Skin of body (tissue), 2 donors: Measurements from ENCODE around the gene MAP4. TPM values are rescaled to one million over a fixed set of nuclear protein-coding genes. Genes with fewer than 3 reads are reported as not detected.
A peak's percentile ranks its signal among the peaks of the same experiment; 100 is the strongest.
"Not testable (repeated sequence)": the region's sequence is repeated elsewhere in the genome, so short reads cannot be mapped to it uniquely, and the experiment has no call there.

Experiments
- DNase-seq: peaks from one replicate; lab custom pipeline; 2025; lab: John Stamatoyannopoulos, UW
- total RNA-seq: library from RNA; depleted of rRNA; stranded (reverse); fragments of >200 nt; gene quantifications from one replicate; pipeline ENCODE4 v1.2.3, GENCODE V29; 2014

Gene MAP4
- total RNA-seq, 1 donor from 2014 or later, result 88.6 TPM

DNA sequence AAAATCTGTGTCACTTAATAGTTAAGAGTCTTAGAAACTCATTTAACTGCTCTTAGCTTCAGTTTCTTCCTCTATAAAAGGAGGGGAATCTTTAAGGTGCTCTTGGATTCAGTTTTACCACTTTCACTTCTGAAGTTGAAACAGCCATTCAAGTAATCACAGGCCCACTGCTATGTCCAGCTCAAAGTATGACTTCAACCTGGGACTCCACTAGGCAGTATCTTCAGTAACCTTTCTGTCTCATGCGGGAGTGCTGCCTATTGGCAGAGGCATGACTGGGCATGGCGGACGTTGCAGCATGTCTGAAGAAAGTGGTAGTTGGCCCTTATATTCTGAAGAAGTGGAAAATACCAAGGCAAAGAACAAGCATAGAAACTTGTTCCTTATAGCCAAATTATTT lies 121.0 kb downstream of the MAP4 start:
- no peak for DNase-seq

DNA sequence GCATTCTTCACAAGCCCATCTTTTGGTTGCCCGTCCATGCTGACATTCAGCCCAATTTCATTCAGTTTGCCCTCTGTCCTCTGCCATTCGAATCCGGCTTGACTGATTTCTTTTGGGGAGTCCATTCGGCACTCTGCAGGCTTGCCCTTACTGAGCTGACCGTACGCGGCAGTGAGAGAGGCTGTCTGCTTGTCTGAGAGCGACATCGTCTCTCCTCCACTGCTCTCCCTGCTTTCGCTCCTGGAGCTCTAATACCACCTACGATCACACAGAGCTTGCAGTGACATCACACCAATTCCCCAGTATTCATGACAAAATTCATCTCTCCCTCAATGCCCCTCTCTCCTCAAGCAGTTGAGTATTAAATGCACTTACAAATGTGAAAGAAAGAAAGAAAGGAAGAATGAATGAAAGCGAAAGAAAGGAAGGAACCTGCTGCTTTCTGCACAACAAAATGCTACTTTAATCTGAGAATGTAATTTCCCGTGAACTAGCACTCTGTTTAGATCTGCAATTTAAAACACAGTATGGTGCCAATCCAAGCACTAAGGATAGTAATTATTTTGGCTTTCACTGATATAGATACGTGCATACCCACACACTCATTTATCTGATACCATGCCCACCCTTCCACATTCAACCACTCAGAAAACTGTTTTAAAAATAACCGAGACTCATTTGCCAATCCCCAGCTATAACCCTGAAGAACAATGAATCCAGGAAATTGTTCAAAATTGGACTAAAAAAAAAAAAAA lies 123.8 kb downstream of the MAP4 start:
- DNase-seq, result no peak

GRCh38 chr3:47891613-47892005 lies 124.6 kb downstream of the MAP4 start:
- DNase-seq, result no peak

DNA sequence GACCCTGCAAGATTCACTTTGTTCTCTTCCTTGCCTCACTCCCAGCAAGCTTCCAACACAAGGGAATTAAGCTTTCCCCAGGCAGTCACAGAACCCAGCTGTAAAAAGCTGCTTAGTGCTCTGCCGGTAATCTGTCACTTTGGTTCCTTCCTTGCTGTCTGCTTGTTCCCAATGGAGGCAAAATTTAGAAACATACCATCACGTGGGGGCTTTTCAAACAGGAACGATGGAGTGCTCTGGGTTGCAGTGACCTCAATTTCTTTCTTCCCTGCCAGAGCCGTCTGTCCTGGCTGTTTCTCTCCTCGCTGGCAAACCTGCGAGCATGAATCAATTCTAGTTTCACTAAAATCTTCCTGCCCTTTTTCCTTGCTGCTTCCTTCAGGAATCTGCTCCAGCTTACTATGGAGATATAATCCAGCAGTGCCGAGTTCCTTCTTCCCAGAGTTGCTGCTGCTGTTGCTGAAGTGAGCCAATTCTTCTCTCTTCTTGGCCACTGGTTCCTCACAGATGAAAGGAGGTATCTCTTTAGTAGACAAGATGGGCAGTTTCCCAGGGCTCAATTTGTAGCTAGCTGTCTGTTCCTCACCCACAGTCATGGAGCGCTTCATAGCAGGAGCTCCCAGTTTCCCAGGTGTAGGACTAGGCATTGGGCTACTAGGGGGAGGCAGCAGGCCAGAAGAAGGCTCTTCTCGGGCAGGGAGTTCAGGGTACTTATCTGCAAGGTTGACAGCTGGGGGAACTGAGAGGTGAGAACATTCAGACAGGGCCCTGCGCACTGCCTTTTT lies 125.2 kb downstream of the MAP4 start:
- peak; percentile 22 for DNase-seq

DNA sequence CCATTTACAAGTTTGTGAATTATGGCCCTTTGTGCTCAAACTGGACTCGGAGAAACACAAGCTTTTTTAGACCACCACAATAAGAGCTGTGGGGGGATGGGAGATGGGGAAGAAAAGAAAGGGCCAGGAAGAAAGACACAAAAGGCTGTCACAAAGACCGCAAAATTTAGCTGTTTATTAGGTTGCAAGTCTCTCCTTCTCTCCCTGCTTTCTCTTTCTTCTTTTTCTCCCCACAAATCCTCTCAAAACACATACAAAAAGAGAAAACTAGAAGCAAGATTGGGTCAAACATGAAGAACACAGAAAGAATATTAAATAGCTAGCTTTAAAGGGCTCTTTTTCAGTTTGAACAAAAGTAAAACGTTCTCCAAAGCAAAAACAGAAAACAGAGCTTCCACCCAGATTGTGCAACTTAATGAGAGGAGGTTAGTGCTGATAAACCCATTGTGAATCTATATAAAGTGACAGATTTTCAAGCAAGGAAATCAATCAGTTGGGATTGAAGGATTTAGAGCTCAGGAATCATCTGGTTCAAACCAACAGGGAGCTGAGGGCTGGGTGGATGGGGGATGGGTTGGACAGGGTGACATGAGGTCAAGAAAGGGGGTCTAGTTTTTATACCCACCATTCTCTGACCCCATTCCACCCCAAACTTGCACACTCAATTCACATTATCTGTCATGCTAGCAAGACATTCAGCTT lies 125.9 kb downstream of the MAP4 start:
- DNase-seq, result no peak

DNA sequence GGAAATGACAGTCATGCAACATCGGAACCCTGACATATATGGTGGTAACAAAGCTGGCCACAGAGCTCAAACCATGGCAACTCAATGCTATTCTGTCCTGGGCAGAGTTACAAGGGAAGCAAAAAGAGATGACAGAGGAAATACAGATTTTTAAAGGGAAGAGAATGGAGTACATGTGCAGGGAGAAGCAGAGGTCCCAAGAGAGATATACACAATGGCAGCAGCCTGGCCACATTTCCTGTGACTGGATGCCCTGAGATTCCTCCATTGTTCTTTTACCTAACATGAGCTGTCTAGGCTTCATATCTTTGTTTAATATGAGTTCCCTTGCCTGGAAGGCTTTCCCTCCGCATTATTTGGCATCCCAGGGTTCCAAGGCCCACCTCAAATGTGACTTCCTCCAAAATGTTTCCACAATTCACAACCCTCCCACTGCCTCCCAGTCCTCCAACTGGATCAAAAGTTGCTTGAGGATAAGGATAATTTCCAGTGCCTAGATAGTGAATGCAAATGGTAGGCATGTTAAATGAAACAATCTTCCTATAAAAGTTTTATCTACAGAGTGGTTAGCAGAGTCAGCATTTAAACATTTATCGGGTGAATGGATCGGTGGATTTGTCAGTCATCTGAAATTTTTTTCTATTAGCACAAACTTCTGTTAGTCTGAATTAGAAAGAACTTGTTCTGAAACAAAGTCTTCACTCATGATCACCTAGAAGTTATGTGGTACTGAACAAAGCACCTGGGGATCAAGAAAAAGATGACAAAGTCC lies 127.0 kb downstream of the MAP4 start:
- no peak for DNase-seq

DNA sequence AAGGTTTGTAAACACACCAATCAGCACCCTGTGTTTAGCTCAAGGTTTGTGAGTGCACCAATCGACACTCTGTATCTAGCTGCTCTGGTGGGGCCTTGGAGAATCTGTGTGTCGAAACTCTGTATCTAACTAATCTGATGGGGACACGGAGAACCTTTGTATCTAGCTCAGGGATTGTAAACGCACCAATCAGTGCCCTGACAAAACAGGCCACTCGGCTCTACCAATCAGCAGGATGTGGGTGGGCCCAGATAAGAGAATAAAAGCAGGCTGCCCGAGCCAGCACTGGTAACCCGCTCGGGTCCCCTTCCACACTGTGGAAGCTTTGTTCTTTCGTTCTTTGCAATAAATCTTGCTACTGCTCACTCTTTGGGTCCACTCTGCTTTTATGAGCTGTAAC lies 128.2 kb downstream of the MAP4 start:
- not testable (repeated sequence) for DNase-seq

GRCh38 chr3:47885168-47885567 lies 131.0 kb downstream of the MAP4 start:
- no peak for DNase-seq

DNA sequence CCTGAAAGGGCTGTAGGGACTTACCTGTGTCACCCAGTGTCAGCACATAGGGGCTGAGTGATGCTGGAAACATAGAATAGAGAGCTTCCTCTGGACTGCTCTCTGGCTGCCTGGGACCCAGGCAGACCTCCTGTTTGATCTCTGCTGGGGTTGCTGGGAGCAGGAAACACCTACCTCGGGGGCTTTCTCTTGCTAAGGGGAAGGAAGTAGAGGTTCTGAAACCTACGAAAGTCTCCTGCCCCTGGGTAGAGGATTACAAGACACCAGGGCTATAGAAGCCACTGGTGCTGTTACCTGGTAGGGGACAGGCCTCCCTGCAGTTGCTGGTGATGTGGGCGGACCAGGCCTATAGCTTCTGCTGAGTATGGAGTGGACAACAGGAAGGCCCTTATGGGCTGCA lies 131.6 kb downstream of the MAP4 start:
- DNase-seq, result no peak

GRCh38 chr3:47882338-47882737 lies 133.9 kb downstream of the MAP4 start:
- DNase-seq, result no peak

DNA sequence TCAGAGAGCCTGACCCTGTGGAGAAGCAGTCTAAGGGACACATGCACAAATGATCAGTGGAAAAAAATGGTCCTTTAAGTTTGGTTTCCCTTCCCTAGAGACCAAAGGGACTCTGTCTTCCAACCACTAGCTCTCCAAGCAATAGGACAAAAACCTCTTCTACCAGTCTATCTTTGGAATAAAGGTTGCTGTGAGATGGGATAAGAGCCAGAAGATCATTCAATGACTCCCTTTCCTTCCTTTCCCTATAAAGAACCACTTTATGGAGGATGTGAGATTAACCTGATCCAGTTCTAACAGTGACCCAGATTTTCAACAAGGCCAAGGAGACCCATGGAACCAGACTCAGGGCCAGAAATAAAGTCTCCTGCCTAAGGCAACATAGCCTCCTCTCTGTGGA lies 138.5 kb downstream of the MAP4 start:
- no peak for DNase-seq

GRCh38 chr3:47877290-47877689 lies 138.9 kb downstream of the MAP4 start:
- DNase-seq, result no peak

DNA sequence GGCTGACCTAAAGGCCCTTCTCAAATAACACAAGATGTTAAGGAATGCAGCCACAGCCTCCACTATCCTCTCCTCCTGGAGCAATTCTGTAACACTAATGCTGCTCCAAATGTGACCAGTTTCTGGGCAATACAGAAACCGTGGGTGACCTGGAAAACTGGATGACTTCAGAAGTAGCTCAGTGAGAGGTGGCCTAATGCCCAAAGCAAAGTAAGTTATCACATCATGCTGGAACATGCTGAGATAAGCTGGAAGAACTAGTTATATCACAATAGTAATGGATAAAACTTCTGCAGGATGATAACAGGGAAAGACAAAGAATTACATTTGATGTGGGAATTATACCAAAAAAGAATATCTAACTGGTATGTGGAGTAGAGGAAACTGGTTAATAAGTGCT lies 141.3 kb downstream of the MAP4 start:
- no peak for DNase-seq

DNA sequence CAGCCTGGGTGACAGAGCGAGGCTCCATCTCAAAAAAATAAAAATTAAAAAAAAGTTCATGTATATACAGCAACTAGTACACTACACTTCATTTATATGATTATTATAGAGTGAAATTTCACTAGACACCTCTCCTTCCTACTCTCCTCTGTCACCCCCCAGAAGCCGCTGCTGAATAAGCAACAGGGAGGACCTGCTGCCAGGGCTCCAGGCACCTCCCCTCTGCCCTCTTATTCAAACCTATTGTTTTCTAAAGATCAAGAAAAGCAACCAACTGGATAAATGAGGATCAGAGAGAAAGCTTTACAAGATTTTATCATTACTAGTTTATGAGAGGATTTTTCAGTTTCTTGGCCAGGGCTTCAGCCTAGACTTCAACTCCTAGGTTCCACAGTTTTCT lies 141.8 kb downstream of the MAP4 start:
- no peak for DNase-seq

DNA sequence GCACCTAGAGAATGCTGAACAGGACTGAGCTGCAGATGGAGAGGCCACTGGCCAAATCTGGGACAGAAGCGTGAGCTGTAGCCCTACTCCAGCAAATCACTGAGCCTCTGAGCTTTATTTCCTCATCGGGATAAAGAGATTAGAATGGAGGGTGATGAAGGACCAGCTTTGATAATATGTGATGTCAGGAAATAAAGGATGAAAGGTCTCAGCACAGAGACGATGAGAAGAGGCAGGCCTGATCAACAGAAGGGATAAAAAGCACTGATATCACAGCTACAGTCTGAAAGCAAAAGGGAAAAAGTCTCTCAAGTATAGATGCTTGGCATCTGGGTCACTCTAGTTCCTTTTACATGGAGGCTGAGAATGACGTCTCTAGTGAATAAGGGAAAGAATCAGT lies 143.3 kb downstream of the MAP4 start:
- no peak for DNase-seq

GRCh38 chr3:47871389-47871788 lies 144.8 kb downstream of the MAP4 start:
- no peak for DNase-seq

DNA sequence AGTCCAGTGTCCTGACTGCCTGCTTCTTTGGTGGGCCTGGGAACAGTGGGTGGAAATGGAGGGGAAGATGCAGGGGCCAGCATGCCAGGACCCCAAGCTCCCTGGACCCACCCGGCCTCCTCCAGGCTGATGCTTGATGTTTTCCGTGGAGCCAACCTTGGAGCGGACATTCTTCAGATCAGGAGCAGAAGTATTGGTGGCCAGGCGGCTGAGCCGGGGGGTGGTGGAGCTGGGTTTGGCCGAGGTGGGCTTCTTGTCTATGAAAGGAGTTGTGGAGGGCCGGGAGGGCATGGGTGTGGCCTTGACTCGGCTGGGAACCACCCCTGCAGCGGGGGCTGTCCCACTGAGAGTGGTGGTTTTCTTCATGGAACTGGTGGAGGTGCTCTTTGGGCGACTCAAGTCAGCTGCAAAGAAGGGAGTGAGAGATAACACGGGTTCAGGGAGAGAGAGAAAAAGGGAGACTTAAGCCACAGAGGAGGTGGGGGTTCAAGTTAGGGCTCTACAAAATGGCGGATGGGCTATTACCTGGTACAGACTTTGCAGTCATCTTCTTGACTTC lies 145.4 kb downstream of the MAP4 start:
- DNase-seq, result no peak

DNA sequence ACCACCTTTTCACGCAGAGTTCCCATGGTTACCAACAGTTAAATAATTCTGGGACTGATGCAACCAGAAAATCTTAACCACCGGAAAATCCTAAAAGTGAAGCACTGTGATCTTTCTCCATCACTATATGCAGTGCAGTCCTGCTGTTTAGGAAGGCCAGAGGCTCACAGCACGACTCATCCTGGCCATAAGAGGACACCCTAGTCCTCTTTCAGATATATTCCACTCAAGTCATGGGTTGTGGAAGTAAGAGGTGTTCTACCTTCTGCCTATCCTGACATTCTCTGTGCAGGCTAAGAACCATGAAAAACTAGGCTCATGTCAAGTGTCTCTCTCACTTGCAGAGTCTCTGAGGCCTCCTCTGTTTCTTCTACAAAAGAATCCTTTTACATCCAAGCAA lies 146.1 kb downstream of the MAP4 start:
- no peak for DNase-seq

- DNase-seq, result no peak
These were observed 147.9 kb downstream of the MAP4 start for GRCh38 chr3:47868306-47868705.

- no peak for DNase-seq
These were observed 148.7 kb downstream of the MAP4 start for GRCh38 chr3:47867451-47868044.

DNA sequence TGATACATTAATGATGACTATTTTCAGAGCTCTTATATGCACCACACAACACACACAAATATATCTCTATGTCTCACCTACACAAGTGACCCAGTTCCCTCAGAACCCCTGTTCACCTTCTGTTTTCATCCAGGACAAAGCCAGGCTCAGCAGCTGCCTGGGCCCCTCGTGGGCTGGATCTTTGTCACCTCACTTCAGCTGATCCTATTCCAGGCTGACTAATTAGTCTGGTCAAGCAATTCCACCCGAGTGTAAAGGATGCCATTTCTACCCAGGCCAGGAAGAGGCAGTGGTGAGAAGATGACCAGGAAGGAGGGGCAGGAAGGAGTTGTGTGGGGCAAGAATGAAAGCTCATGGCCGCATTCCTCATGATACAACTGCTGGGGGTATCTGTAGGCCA lies 151.0 kb downstream of the MAP4 start:
- no peak for DNase-seq
